GM12878 (cell line): ENCODE measurements around the gene NR1I3. TPM values are rescaled to one million over a fixed set of nuclear protein-coding genes. Genes with fewer than 3 reads are reported as not detected.

Experiments
- ATAC-seq: fragments of 200-7000 bp; cut with Tn5 transposase; 3 replicates; pipeline ENCODE4 v1.9.1; 2020; ENCODE audit warnings: mild to moderate bottlenecking, moderate library complexity
- BruUV-seq: library from RNA; stranded (reverse); fragments of 400-500 nt; replicated peaks from 2 replicates; lab custom pipeline; 2021; lab: Mats Ljungman, UMichigan
- CTCF ChIA-PET: fragments of 300-600 bp; sonication (Branson Sonifier 250); formaldehyde crosslinking; extraction: SDS; loops from one replicate; lab custom pipeline; 2021; ENCODE audit warnings: inconsistent platforms; lab: Yijun Ruan, JAX
- POLR2A ChIA-PET: fragments of 350-600 bp; formaldehyde crosslinking; extraction: SDS; loops from one replicate; lab custom pipeline; 2021; ENCODE audit warnings: inconsistent platforms; lab: Charles Lee
- RAD21 ChIA-PET: fragments of 300-600 bp; sonication (Branson Sonifier 250); formaldehyde crosslinking; loops from one replicate; lab custom pipeline; 2023; ENCODE audit warnings: antibody characterized with exemption; ENCODE audit not compliant: unreplicated experiment; lab: Charles Lee
- SMC1A ChIA-PET: fragments of 300-600 bp; sonication (Branson Sonifier 250); formaldehyde crosslinking; loops from one replicate; lab custom pipeline; 2023; ENCODE audit not compliant: unreplicated experiment, uncharacterized antibody; lab: Charles Lee
- DNase-seq: peaks from one replicate; pipeline ENCODE4 v3.0.0-alpha.2; 2011; ENCODE audit warnings: low read depth, low spot score
- FAIRE-seq: peaks from 3 replicates; lab custom pipeline; 2011; peaks lifted over from hg19 to GRCh38; lab: Jason Lieb, UNC
- H2AFZ ChIP-seq: 2 replicates; pipeline ENCODE4 v1.6.0; 2011; ENCODE audit warnings: low read depth, low read length, control low read depth; ENCODE audit not compliant: control insufficient read depth
- H3K27ac ChIP-seq: 2 replicates; pipeline ENCODE4 v1.5.1; 2011; ENCODE audit warnings: control low read depth; ENCODE audit not compliant: control insufficient read depth, insufficient read depth
- H3K27me3 ChIP-seq, 2 experiments: replicated peaks in 1 of 2; 2 replicates each; pipeline versions ENCODE4 v1.6.0 to v1.6.1; 2011; ENCODE audit warnings: low read length in 1 of 2; ENCODE audit not compliant: control insufficient read depth in 2 of 2, insufficient read depth in 2 of 2
- H3K36me3 ChIP-seq, 2 experiments: 2 replicates each; pipeline ENCODE4 v1.5.1; 2011; ENCODE audit warnings: low read length in 1 of 2; ENCODE audit not compliant: control insufficient read depth in 2 of 2, insufficient read depth in 2 of 2
- H3K4me1 ChIP-seq: 2 replicates; pipeline ENCODE4 v1.6.1; 2011; ENCODE audit warnings: mild to moderate bottlenecking, low read length, moderate library complexity, mixed read lengths; ENCODE audit not compliant: control insufficient read depth, insufficient read depth
- H3K4me2 ChIP-seq: 2 replicates; pipeline ENCODE4 v1.6.0; 2011; ENCODE audit warnings: control low read depth; ENCODE audit not compliant: control insufficient read depth, insufficient read depth
- H3K4me3 ChIP-seq: fragments of 200-600 bp; sonication (generic); 2 replicates; pipeline ENCODE4 v1.5.1; 2016
- H3K79me2 ChIP-seq: 2 replicates; pipeline ENCODE4 v1.6.0; 2011; ENCODE audit warnings: low read length; ENCODE audit not compliant: control insufficient read depth, insufficient read depth
- H3K9ac ChIP-seq: 2 replicates; pipeline ENCODE4 v1.8.0; 2011; ENCODE audit warnings: low read length, control low read depth, mixed read lengths; ENCODE audit not compliant: control insufficient read depth, insufficient read depth
- H3K9me3 ChIP-seq: replicated peaks from 3 replicates; pipeline ENCODE4 v1.5.1; 2011; ENCODE audit warnings: mild to moderate bottlenecking, low read length; ENCODE audit not compliant: control insufficient read depth, insufficient read depth
- H4K20me1 ChIP-seq: 2 replicates; pipeline ENCODE4 v1.6.0; 2011; ENCODE audit not compliant: control insufficient read depth, insufficient read depth
- BHLHE40 ChIP-seq, 2 experiments: fragments of 450-650 bp in 1 of 2; IDR thresholded peaks; 2 replicates each; pipeline ENCODE4 v1.6.1; 2011 to 2017; ENCODE audit warnings: low read depth in 2 of 2, borderline replicate concordance in 1 of 2, improper control_type of control experiment in 1 of 2, low read length in 1 of 2, mild to moderate bottlenecking in 1 of 2
- BMI1 ChIP-seq: fragments of 450-650 bp; IDR thresholded peaks from 2 replicates; pipeline ENCODE4 v1.6.1; 2016; ENCODE audit warnings: mild to moderate bottlenecking, moderate library complexity, borderline replicate concordance
- EGR1 ChIP-seq, 2 experiments: IDR thresholded peaks; 1 replicate in 1 of 2; 2 replicates in 1 of 2; pipeline ENCODE4 v1.6.1; 2011 to 2012; ENCODE audit warnings: low read depth in 2 of 2, low read length in 2 of 2, borderline replicate concordance in 1 of 2, mild to moderate bottlenecking in 1 of 2, moderate library complexity in 1 of 2
- FOS ChIP-seq: IDR thresholded peaks from 3 replicates; pipeline ENCODE4 v1.6.1; 2011; ENCODE audit warnings: borderline replicate concordance; ENCODE audit not compliant: insufficient read length; ENCODE audit errors: extremely low read depth
- LARP7 ChIP-seq: fragments of 450-650 bp; IDR thresholded peaks from 2 replicates; pipeline ENCODE4 v1.6.1; 2017; ENCODE audit warnings: mild to moderate bottlenecking
- MTA2 ChIP-seq: fragments of 450-650 bp; IDR thresholded peaks from 2 replicates; pipeline ENCODE4 v1.6.1; 2016; ENCODE audit warnings: low read depth, mild to moderate bottlenecking, moderate library complexity
- NFYB ChIP-seq: IDR thresholded peaks from 2 replicates; pipeline ENCODE4 v1.6.1; 2011; ENCODE audit warnings: low read depth, mild to moderate bottlenecking, low read length, improper control_type of control experiment, moderate library complexity; ENCODE audit not compliant: insufficient read depth
- NR2C1 ChIP-seq: fragments of 450-650 bp; IDR thresholded peaks from 2 replicates; pipeline ENCODE4 v1.6.1; 2017; ENCODE audit warnings: antibody characterized with exemption, mild to moderate bottlenecking, moderate library complexity
- PAX8 ChIP-seq: fragments of 450-650 bp; IDR thresholded peaks from 2 replicates; pipeline ENCODE4 v1.6.1; 2017; ENCODE audit warnings: mild to moderate bottlenecking, moderate library complexity
- SPI1 ChIP-seq: IDR thresholded peaks from 2 replicates; pipeline ENCODE4 v1.6.1; 2011; ENCODE audit warnings: low read depth, mild to moderate bottlenecking, low read length, moderate library complexity, borderline replicate concordance; ENCODE audit not compliant: insufficient read depth
- STAT3 ChIP-seq: IDR thresholded peaks from 2 replicates; pipeline ENCODE4 v1.6.1; 2011; ENCODE audit warnings: low read depth, low read length, improper control_type of control experiment
- TBL1XR1 ChIP-seq: IDR thresholded peaks from 2 replicates; pipeline ENCODE4 v1.6.1; 2012; ENCODE audit warnings: low read depth, low read length, improper control_type of control experiment
- WGBS: methylation state at CpG from one replicate; pipeline ENCODE4 v1.1.6; 2016; ENCODE audit warnings: low lambda C conversion rate; ENCODE audit not compliant: insufficient replicate concordance, insufficient coverage; ENCODE audit errors: missing lambda C conversion rate; 5-methylcytosine and 5-hydroxymethylcytosine counted together
- in situ Hi-C: fragments of 300-500 bp; cut with MboI; formaldehyde crosslinking; loops from 9 replicates; pipeline ENCODE4 v1.14.3; 2018; ENCODE audit warnings: mixed read lengths
- intact Hi-C: fragments of 100-400 bp; cut with micrococcal nuclease; formaldehyde crosslinking; loops from one replicate; pipeline ENCODE4 v1.14.2; 2022; ENCODE audit not compliant: unreplicated experiment
- polyA plus RNA-seq, 11 experiments: library from polyadenylated mRNA; depleted of rRNA in 4 of 11; unstranded in 6 of 11; stranded (reverse) in 5 of 11; fragments of >200 nt; fragmentation: Nextera tagmentation in 4 of 11; fragmentation: Illumina TruSeq in 1 of 11; extraction: Ambion mirVana in 4 of 11; extraction: Trizol in 1 of 11; gene quantifications; 1 replicate in 1 of 11; 2 replicates in 10 of 11; pipeline versions ENCODE4 v1.2.1 to v1.2.3, GENCODE V29; 2011 to 2016; ENCODE audit warnings: inconsistent platforms in 2 of 11, missing spikeins in 2 of 11, low read depth in 1 of 11
- total RNA-seq, 4 experiments: library from RNA; depleted of rRNA in 3 of 4; stranded (reverse); fragments of >200 nt in 3 of 4; fragmentation: Illumina TruSeq in 1 of 4; extraction: Trizol in 1 of 4; gene quantifications; 2 replicates each; pipeline versions ENCODE4 v1.2.1 to v1.2.3, GENCODE V29; 2013 to 2021
- TF ChIP-seq, protein P1 (sequence below), 3 experiments: IDR thresholded peaks in 2 of 3; conservative IDR thresholded peaks in 1 of 3; 2 replicates each; pipeline ENCODE4 v1.5.1; 2011; ENCODE audit warnings: low read depth in 3 of 3, low read length in 3 of 3, mild to moderate bottlenecking in 3 of 3, control low read depth in 2 of 3, moderate library complexity in 2 of 3, inconsistent platforms in 1 of 3, mixed read lengths in 1 of 3; ENCODE audit not compliant: control insufficient read depth in 2 of 3, insufficient read depth in 1 of 3; ENCODE audit errors: extremely low read depth in 1 of 3

The NR1I3 gene
- total and polyA plus RNA-seq, 10 of the 15 experiments (the other 5 are each of a cell fraction or from before 2014, with no cell fraction given): 0.13 to 0.52 (median 0.24) TPM; not detected in 7

DNA sequence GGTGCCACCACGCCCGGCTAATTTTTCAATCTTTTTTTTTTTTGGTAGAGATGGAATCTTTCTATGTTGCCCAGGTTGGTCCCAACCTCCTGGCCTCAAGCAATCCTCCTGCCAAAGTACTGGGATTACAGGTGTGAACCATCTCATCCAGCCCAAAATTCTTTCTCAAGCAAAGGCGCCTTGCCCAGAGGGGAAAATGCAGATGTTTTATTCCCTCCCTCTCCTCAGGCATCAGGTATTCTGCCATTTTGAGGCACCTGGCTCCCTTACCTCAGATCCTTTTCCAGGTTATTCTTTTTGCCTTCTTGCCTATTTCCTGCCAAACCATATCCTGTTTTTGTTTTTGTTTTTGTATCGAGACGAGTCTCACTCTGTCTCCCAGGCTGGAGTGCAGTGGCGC is 49.6 kb downstream of the NR1I3 start (continued):
- TF ChIP-seq NFYB: no peak
- TF ChIP-seq PAX8: no peak
- TF ChIP-seq TBL1XR1: no peak
- TF ChIP-seq FOS: no peak
- TF ChIP-seq, all 136 proteins: peak for 0

DNA sequence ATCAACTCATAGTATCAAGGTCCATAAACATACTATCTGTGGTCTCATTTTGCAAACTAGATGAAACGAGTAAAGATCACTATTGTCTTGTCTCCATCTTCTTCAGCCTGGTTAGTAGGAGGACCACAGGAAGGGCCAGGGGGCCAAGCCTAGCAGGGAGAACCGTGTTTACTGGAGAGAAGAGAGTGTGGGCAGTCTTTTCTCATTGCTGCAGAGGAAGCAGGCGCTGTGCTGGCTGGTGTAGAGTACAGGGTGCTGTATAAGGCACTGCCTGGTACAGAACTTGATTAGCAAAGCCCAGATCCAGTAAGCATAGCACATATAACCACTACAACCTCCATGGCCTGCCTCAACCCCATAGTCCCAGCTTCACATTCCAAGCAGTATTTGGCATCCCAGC is 50.7 kb downstream of the NR1I3 start:
- H4K20me1 ChIP-seq: no peaks in the 10 kb centered on the region
- no peak overlapping the region for H3K4me2 ChIP-seq
- RAD21 ChIA-PET: interaction anchor here (2.4 kb wide), 1 partner anchor 39 kb away, joined by 13 read pairs; the partner anchor contains the start of gene TOMM40L
- TF ChIP-seq BHLHE40 (IDR thresholded peaks at IDR 0.05; ENCODE audit: borderline replicate concordance in 1 of 2, low read depth in 2 of 2, low read length in 1 of 2): no peak
- TF ChIP-seq STAT3: no peak
- no peak for TF ChIP-seq LARP7
- no peak for TF ChIP-seq NR2C1
- TF ChIP-seq MTA2: no peak
- TF ChIP-seq BMI1: no peak
- TF ChIP-seq, protein P1, sequence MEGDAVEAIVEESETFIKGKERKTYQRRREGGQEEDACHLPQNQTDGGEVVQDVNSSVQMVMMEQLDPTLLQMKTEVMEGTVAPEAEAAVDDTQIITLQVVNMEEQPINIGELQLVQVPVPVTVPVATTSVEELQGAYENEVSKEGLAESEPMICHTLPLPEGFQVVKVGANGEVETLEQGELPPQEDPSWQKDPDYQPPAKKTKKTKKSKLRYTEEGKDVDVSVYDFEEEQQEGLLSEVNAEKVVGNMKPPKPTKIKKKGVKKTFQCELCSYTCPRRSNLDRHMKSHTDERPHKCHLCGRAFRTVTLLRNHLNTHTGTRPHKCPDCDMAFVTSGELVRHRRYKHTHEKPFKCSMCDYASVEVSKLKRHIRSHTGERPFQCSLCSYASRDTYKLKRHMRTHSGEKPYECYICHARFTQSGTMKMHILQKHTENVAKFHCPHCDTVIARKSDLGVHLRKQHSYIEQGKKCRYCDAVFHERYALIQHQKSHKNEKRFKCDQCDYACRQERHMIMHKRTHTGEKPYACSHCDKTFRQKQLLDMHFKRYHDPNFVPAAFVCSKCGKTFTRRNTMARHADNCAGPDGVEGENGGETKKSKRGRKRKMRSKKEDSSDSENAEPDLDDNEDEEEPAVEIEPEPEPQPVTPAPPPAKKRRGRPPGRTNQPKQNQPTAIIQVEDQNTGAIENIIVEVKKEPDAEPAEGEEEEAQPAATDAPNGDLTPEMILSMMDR (IDR thresholded peaks at IDR 0.05 in 2 of 3, conservative IDR thresholded peaks at IDR 0.05 in 1 of 3; ENCODE audit: control insufficient read depth in 2 of 3, extremely low read depth in 1 of 3, insufficient read depth in 1 of 3, low read depth in 3 of 3, low read length in 3 of 3): no peak
- TF ChIP-seq SPI1: no peak
- TF ChIP-seq NFYB: no peak
- TF ChIP-seq EGR1 (IDR thresholded peaks at IDR 0.05; ENCODE audit: borderline replicate concordance in 1 of 2, low read depth in 2 of 2, low read length in 2 of 2): no peak
- TF ChIP-seq, all 136 proteins: peak for 0
- H3K9me3 ChIP-seq: no peaks in the 10 kb centered on the region
- H3K4me1 ChIP-seq: peaks cover 43% of the 10 kb centered on the region
- peak overlapping the region; percentile 97 for H3K27ac ChIP-seq
- H3K36me3 ChIP-seq: no peaks in the 10 kb centered on the region
- FAIRE-seq: no peak
- WGBS: 72% methylated on average over 3 of the region's 3 CpGs
- H3K27me3 ChIP-seq: no peaks in the 10 kb centered on the region
- SMC1A ChIA-PET: interaction anchor here (1.7 to 3.0 kb wide), 3 partner anchors 7 to 21 kb away, joined by 11 to 19 read pairs (median 14); partner anchors contain the start of genes NDUFS2 and PPOX
- in situ Hi-C loops: no loop called here
- POLR2A ChIA-PET: interaction anchor here (1.6 kb wide), 2 partner anchors 11 to 38 kb away, joined by 8 read pairs; partner anchors contain the start of genes B4GALT3 and TOMM40L
- CTCF ChIA-PET: interaction anchor here (1.0 to 4.5 kb wide), 2 partner anchors 15 to 39 kb away, joined by 4 to 30 read pairs; partner anchors contain the start of genes NDUFS2 and TOMM40L
- ATAC-seq: no peak
- H2AFZ ChIP-seq: peak overlapping the region; percentile 70
- BruUV-seq: no TSS peak
- H3K9ac ChIP-seq: no peak overlapping the region
- no peak for DNase-seq
- H3K79me2 ChIP-seq: peaks cover 14% of the 10 kb centered on the region
- intact Hi-C loops: no loop called here
- no peak overlapping the region for H3K4me3 ChIP-seq
